WTC11 (cell line): ENCODE results near the gene AMMECR1L. TPM values are rescaled to one million over a fixed set of nuclear protein-coding genes. Genes with fewer than 3 reads are reported as not detected.

ENCODE experiments used
- ATAC-seq: fragments of 200-7000 bp; cut with Tn5 transposase; 2 replicates; pipeline ENCODE4 v1.10.0; 2021; ENCODE audit warnings: mild to moderate bottlenecking, moderate library complexity
- CTCF ChIA-PET: fragments of 300-600 bp; sonication (Branson Sonifier 250); formaldehyde crosslinking; loops from one replicate; lab custom pipeline; 2021; ENCODE audit warnings: antibody characterized with exemption; lab: Charles Lee
- POLR2A ChIA-PET: fragments of 350-600 bp; sonication (Branson Sonifier 250); formaldehyde crosslinking; loops from one replicate; lab custom pipeline; 2021; ENCODE audit warnings: antibody characterized with exemption; lab: Charles Lee
- DNase-seq: peaks from one replicate; pipeline ENCODE4 v3.0.0; 2021; ENCODE audit warnings: low spot score
- H3K27ac Mint-ChIP-seq: 2 replicates; pipeline ENCODE4 v1.8.0; 2021; ENCODE audit warnings: mixed read lengths
- H3K27me3 Mint-ChIP-seq: 2 replicates; pipeline ENCODE4 v1.8.0; 2021; ENCODE audit warnings: low read depth, mild to moderate bottlenecking, moderate library complexity, mixed read lengths
- H3K36me3 Mint-ChIP-seq: 2 replicates; pipeline ENCODE4 v1.8.0; 2021; ENCODE audit warnings: mixed read lengths
- H3K4me1 Mint-ChIP-seq: 2 replicates; pipeline ENCODE4 v1.8.0; 2022; ENCODE audit warnings: mixed read lengths
- H3K4me3 Mint-ChIP-seq: 2 replicates; pipeline ENCODE4 v1.8.0; 2021; ENCODE audit warnings: mild to moderate bottlenecking, moderate library complexity, mixed read lengths
- H3K9me3 Mint-ChIP-seq: 2 replicates; pipeline ENCODE4 v1.8.0; 2021; ENCODE audit warnings: mixed read lengths
- AFF4 ChIP-seq: sonication (generic); formaldehyde crosslinking; IDR thresholded peaks from 2 replicates; pipeline ENCODE4 v1.8.1; 2023; ENCODE audit warnings: mild to moderate bottlenecking, missing genetic modification reagents, borderline replicate concordance
- AR ChIP-seq: fragments of 250-450 bp; sonication (Bioruptor Pico); IDR thresholded peaks from 2 replicates; pipeline ENCODE4 v1.9.0; 2021; ENCODE audit warnings: mild to moderate bottlenecking
- FOXJ3 ChIP-seq: sonication (generic); formaldehyde crosslinking; IDR thresholded peaks from 2 replicates; pipeline ENCODE4 v1.9.0; 2021; ENCODE audit warnings: missing genetic modification reagents, mild to moderate bottlenecking, borderline replicate concordance
- FOXK1 ChIP-seq: sonication (generic); formaldehyde crosslinking; IDR thresholded peaks from 2 replicates; pipeline ENCODE4 v1.8.0; 2022; ENCODE audit warnings: mild to moderate bottlenecking, moderate library complexity, missing genetic modification reagents
- FOXP4 ChIP-seq: sonication (generic); formaldehyde crosslinking; IDR thresholded peaks from 2 replicates; pipeline ENCODE4 v1.8.0; 2022; ENCODE audit warnings: mild to moderate bottlenecking, missing genetic modification reagents
- GRHL2 ChIP-seq: fragments of 250-450 bp; sonication (Bioruptor Pico); IDR thresholded peaks from 2 replicates; pipeline ENCODE4 v1.8.0; 2022; ENCODE audit warnings: mild to moderate bottlenecking, moderate library complexity; ENCODE audit not compliant: insufficient replicate concordance, severe bottlenecking
- JAZF1 ChIP-seq: fragments of 250-450 bp; sonication (Bioruptor Pico); IDR thresholded peaks from 2 replicates; pipeline ENCODE4 v1.9.0; 2021; ENCODE audit warnings: moderate library complexity, mild to moderate bottlenecking, inconsistent platforms
- MXD4 ChIP-seq: fragments of 250-450 bp; sonication (Bioruptor Pico); IDR thresholded peaks from 2 replicates; pipeline ENCODE4 v1.8.0; 2021; ENCODE audit warnings: mild to moderate bottlenecking, moderate library complexity, borderline replicate concordance
- NFATC4 ChIP-seq: fragments of 250-450 bp; sonication (Bioruptor Pico); IDR thresholded peaks from 2 replicates; pipeline ENCODE4 v1.9.0; 2021; ENCODE audit warnings: mild to moderate bottlenecking
- PRDM15 ChIP-seq: sonication (generic); formaldehyde crosslinking; IDR thresholded peaks from 2 replicates; pipeline ENCODE4 v1.8.0; 2022; ENCODE audit warnings: missing genetic modification reagents
- PRRX2 ChIP-seq: fragments of 250-450 bp; sonication (Bioruptor Pico); IDR thresholded peaks from 2 replicates; pipeline ENCODE4 v1.8.0; 2021; ENCODE audit warnings: mild to moderate bottlenecking
- RORB ChIP-seq: fragments of 250-450 bp; sonication (Bioruptor Pico); IDR thresholded peaks from 2 replicates; pipeline ENCODE4 v1.9.0; 2021; ENCODE audit warnings: mild to moderate bottlenecking
- SMAD3 ChIP-seq: sonication (generic); formaldehyde crosslinking; IDR thresholded peaks from 2 replicates; pipeline ENCODE4 v1.8.0; 2022; ENCODE audit warnings: missing genetic modification reagents, mild to moderate bottlenecking, borderline replicate concordance
- TCF7 ChIP-seq: sonication (generic); formaldehyde crosslinking; IDR thresholded peaks from 2 replicates; pipeline ENCODE4 v1.8.0; 2022; ENCODE audit warnings: mild to moderate bottlenecking, low read depth, missing genetic modification reagents, moderate library complexity
- ZNF138 ChIP-seq: sonication (generic); formaldehyde crosslinking; conservative IDR thresholded peaks from 2 replicates; pipeline ENCODE4 v1.8.1; 2022; ENCODE audit warnings: mild to moderate bottlenecking, moderate library complexity, missing genetic modification reagents
- ZNF416 ChIP-seq: fragments of 250-450 bp; sonication (Bioruptor Pico); IDR thresholded peaks from 2 replicates; pipeline ENCODE4 v1.9.0; 2021; ENCODE audit warnings: mild to moderate bottlenecking, inconsistent platforms
- ZNF671 ChIP-seq: fragments of 250-450 bp; sonication (Bioruptor Pico); IDR thresholded peaks from 2 replicates; pipeline ENCODE4 v1.8.0; 2021; ENCODE audit warnings: mild to moderate bottlenecking
- total RNA-seq: library from RNA; stranded (reverse); gene quantifications from 3 replicates; pipeline ENCODE4 v1.2.3, GENCODE V29; 2021

AMMECR1L gene
- total RNA-seq, 1 experiment from 2014 or later, result 17.9 TPM

- TF ChIP-seq AR (CRISPR knock-in tag) (no peak), SMAD3 (no peak), TCF7 (CRISPR knock-in tag) (no peak), ZNF138 (CRISPR knock-in tag) (no peak), GRHL2 (no peak), PRDM15 (CRISPR knock-in tag) (no peak), PRRX2 (CRISPR knock-in tag) (no peak), ZNF671 (CRISPR knock-in tag) (no peak), RORB (CRISPR knock-in tag) (no peak)
Observed at GRCh38 chr2:127818794-127819425, 66.8 kb downstream of the AMMECR1L start (continued).

GRCh38 chr2:127818241-127818640 lies 67.5 kb downstream of the AMMECR1L start:
- Mint-ChIP-seq H3K4me3 (no peak overlapping the region), H3K9me3 (peaks cover 52% of the 10 kb centered on the region), H3K36me3 (peaks cover 42% of the 10 kb centered on the region), H3K27me3 (peaks cover 41% of the 10 kb centered on the region), H3K27ac (no peak overlapping the region), H3K4me1 (peaks cover 4% of the 10 kb centered on the region)
- POLR2A ChIA-PET, result no interaction called here
- CTCF ChIA-PET, result interaction anchor here (0.6 kb wide), 1 partner anchor 103 kb away, joined by 3 read pairs; no protein-coding TSS in a partner anchor
- DNase-seq (no peak), ATAC-seq (no peak)
- TF ChIP-seq FOXK1 (CRISPR knock-in tag), result no peak
- TF ChIP-seq ZNF416 (CRISPR knock-in tag), result no peak
- no peak for TF ChIP-seq JAZF1
- no peak for TF ChIP-seq AR (CRISPR knock-in tag)
- TF ChIP-seq FOXJ3 (CRISPR knock-in tag), result no peak
- TF ChIP-seq FOXP4 (CRISPR knock-in tag), result no peak
- no peak for TF ChIP-seq PRDM15 (CRISPR knock-in tag)
- no peak for TF ChIP-seq AFF4 (CRISPR knock-in tag)
- TF ChIP-seq NFATC4 (CRISPR knock-in tag), result no peak
- TF ChIP-seq MXD4 (CRISPR knock-in tag), result no peak
